HG03571 (cell line): Measurements from ENCODE around the gene EMILIN3.
A peak's percentile ranks its signal among the peaks of the same experiment; 100 is the strongest.
"Not testable (repeated sequence)": the region's sequence is repeated elsewhere in the genome, so short reads cannot be mapped to it uniquely, and the experiment has no call there.

ENCODE experiments used
- ATAC-seq: cut with Tn5 transposase; IDR thresholded peaks from one replicate; pipeline ENCODE4 v1.9.1; 2021; ENCODE audit not compliant: unreplicated experiment

EMILIN3 gene

GRCh38 chr20:41329435-41330342, 36.9 kb downstream of the EMILIN3 start:
- no peak for ATAC-seq

- no peak for ATAC-seq
Measured at GRCh38 chr20:41327178-41327577, 39.4 kb downstream of the EMILIN3 start.

GRCh38 chr20:41320976-41321375, 45.6 kb downstream of the EMILIN3 start:
- ATAC-seq, result no peak

- no peak for ATAC-seq
Measured at GRCh38 chr20:41320441-41320840, 46.2 kb downstream of the EMILIN3 start.

- no peak for ATAC-seq
Measured at GRCh38 chr20:41318271-41318649, 48.4 kb downstream of the EMILIN3 start.

GRCh38 chr20:41317546-41318270, 48.9 kb downstream of the EMILIN3 start, which contains the start of gene ZHX3:
TSS of gene ZHX3 (minus strand) at chr20:41317731. CDS start at chr20:41204916, 112,815 bp downstream.
- peak; percentile 98 for ATAC-seq

GRCh38 chr20:41316602-41317545, 49.7 kb downstream of the EMILIN3 start:
- peak; percentile 48 for ATAC-seq

- no peak for ATAC-seq
Measured at GRCh38 chr20:41316051-41316450, 50.6 kb downstream of the EMILIN3 start.

- no peak for ATAC-seq
Measured at GRCh38 chr20:41314386-41314785, 52.2 kb downstream of the EMILIN3 start.

- not testable (repeated sequence) for ATAC-seq
Measured at GRCh38 chr20:41312009-41312408, 54.6 kb downstream of the EMILIN3 start.
